ENCODE measurements around the gene RAB31. TPM values are rescaled to one million over a fixed set of nuclear protein-coding genes. Genes with fewer than 3 reads are reported as not detected.

Gene RAB31
- polyA plus RNA-seq, 1 donor from 2014 or later, result 16.3 TPM

- H3K27ac ChIP-seq (ENCODE audit: low read length), result no peak overlapping the region
- H3K27me3 ChIP-seq (ENCODE audit: insufficient read depth, low read depth, low read length), result no peaks in the 10 kb centered on the region
- no peak overlapping the region for H3K4me3 ChIP-seq (ENCODE audit: low read length)
- H3K4me2 ChIP-seq (ENCODE audit: low read length), result no peak overlapping the region
- no peaks in the 10 kb centered on the region for H4K20me1 ChIP-seq (ENCODE audit: insufficient read depth)
- H3K9me2 ChIP-seq (ENCODE audit: insufficient read depth, low read length), result no peaks in the 10 kb centered on the region
- no peaks in the 10 kb centered on the region for H3K79me2 ChIP-seq (replicated peaks; ENCODE audit: insufficient read depth, low read length)
- H3K36me3 ChIP-seq (ENCODE audit: insufficient read depth, low read length), result no peaks in the 10 kb centered on the region
- H3K9me3 ChIP-seq (ENCODE audit: low read length), result peaks cover 4% of the 10 kb centered on the region
- TF ChIP-seq SMC3 (conservative IDR thresholded peaks at IDR 0.05; ENCODE audit: poor library complexity), result no peak
- TF ChIP-seq CTCF (IDR thresholded peaks at IDR 0.05; ENCODE audit: poor library complexity, severe bottlenecking), result no peak
- no peak for TF ChIP-seq RAD21 (conservative IDR thresholded peaks at IDR 0.05)
- TF ChIP-seq POLR2AphosphoS5 (IDR thresholded peaks at IDR 0.05), result no peak
- TF ChIP-seq EP300 (conservative IDR thresholded peaks at IDR 0.05; ENCODE audit: poor library complexity, severe bottlenecking), result no peak
- no peaks in the 10 kb centered on the region for H3F3A ChIP-seq (ENCODE audit: insufficient read depth, low read length, poor library complexity, severe bottlenecking)
- H3K9ac ChIP-seq (ENCODE audit: low read length), result no peak overlapping the region
- H2AFZ ChIP-seq (ENCODE audit: low read depth, low read length), result no peak overlapping the region
Measured at GRCh38 chr18:9803698-9804516, 95.8 kb downstream of the RAB31 start.

- no peak overlapping the region for H3K4me3 ChIP-seq (ENCODE audit: low read length)
- H2AFZ ChIP-seq (ENCODE audit: low read depth, low read length), result no peak overlapping the region
- H3K27me3 ChIP-seq (ENCODE audit: insufficient read depth, low read depth, low read length), result no peaks in the 10 kb centered on the region
- H3K9me3 ChIP-seq (ENCODE audit: low read length), result peaks cover 4% of the 10 kb centered on the region
- H3F3A ChIP-seq (ENCODE audit: insufficient read depth, low read length, poor library complexity, severe bottlenecking), result no peaks in the 10 kb centered on the region
- H3K27ac ChIP-seq (ENCODE audit: low read length), result no peak overlapping the region
- H3K36me3 ChIP-seq (ENCODE audit: insufficient read depth, low read length), result no peaks in the 10 kb centered on the region
- no peaks in the 10 kb centered on the region for H4K20me1 ChIP-seq (ENCODE audit: insufficient read depth)
- H3K79me2 ChIP-seq (replicated peaks; ENCODE audit: insufficient read depth, low read length), result no peaks in the 10 kb centered on the region
- H3K4me2 ChIP-seq (ENCODE audit: low read length), result no peak overlapping the region
- TF ChIP-seq MXI1 (conservative IDR thresholded peaks at IDR 0.05; ENCODE audit: poor library complexity, severe bottlenecking), result no peak
- no peak for TF ChIP-seq EP300 (conservative IDR thresholded peaks at IDR 0.05; ENCODE audit: poor library complexity, severe bottlenecking)
- TF ChIP-seq CTCF (IDR thresholded peaks at IDR 0.05; ENCODE audit: poor library complexity, severe bottlenecking), result no peak
- no peaks in the 10 kb centered on the region for H3K9me2 ChIP-seq (ENCODE audit: insufficient read depth, low read length)
- H3K9ac ChIP-seq (ENCODE audit: low read length), result no peak overlapping the region
Measured at GRCh38 chr18:9804517-9805104, 96.5 kb downstream of the RAB31 start.

- Histone ChIP-seq H3K9me2 (ENCODE audit: insufficient read depth, low read length) (no peaks in the 10 kb centered on the region), H3K9ac (ENCODE audit: low read length) (no peak overlapping the region), H3K4me2 (ENCODE audit: low read length) (no peak overlapping the region), H3K4me3 (ENCODE audit: low read length) (no peak overlapping the region), H3F3A (ENCODE audit: insufficient read depth, low read length, poor library complexity, severe bottlenecking) (no peaks in the 10 kb centered on the region), H2AFZ (ENCODE audit: low read depth, low read length) (no peak overlapping the region), H3K79me2 (replicated peaks; ENCODE audit: insufficient read depth, low read length) (no peaks in the 10 kb centered on the region), H3K27ac (ENCODE audit: low read length) (no peak overlapping the region), H3K27me3 (ENCODE audit: insufficient read depth, low read depth, low read length) (no peaks in the 10 kb centered on the region), H3K9me3 (ENCODE audit: low read length) (peaks cover 4% of the 10 kb centered on the region), H4K20me1 (ENCODE audit: insufficient read depth) (no peaks in the 10 kb centered on the region), H3K36me3 (ENCODE audit: insufficient read depth, low read length) (no peaks in the 10 kb centered on the region)
- TF ChIP-seq CTCF (IDR thresholded peaks at IDR 0.05; ENCODE audit: poor library complexity, severe bottlenecking), result no peak
- no peak for TF ChIP-seq POLR2AphosphoS5 (IDR thresholded peaks at IDR 0.05)
- no peak for TF ChIP-seq EP300 (conservative IDR thresholded peaks at IDR 0.05; ENCODE audit: poor library complexity, severe bottlenecking)
- TF ChIP-seq MXI1 (conservative IDR thresholded peaks at IDR 0.05; ENCODE audit: poor library complexity, severe bottlenecking), result no peak
- TF ChIP-seq TAF1 (IDR thresholded peaks at IDR 0.05; ENCODE audit: low read depth), result no peak
- TF ChIP-seq REST (IDR thresholded peaks at IDR 0.05; ENCODE audit: borderline replicate concordance), result no peak
- TF ChIP-seq SMC3 (conservative IDR thresholded peaks at IDR 0.05; ENCODE audit: poor library complexity), result no peak
- no peak for TF ChIP-seq EZH2 (IDR thresholded peaks at IDR 0.05; ENCODE audit: borderline replicate concordance, insufficient read depth, low read length, poor library complexity, severe bottlenecking)
- no peak for TF ChIP-seq RAD21 (conservative IDR thresholded peaks at IDR 0.05)
Measured at GRCh38 chr18:9806905-9807304, 98.8 kb downstream of the RAB31 start.

Data from neural cell (in vitro differentiated cells).